Measurements from ENCODE around the gene ZNF366.

The ZNF366 gene

GRCh38 chr5:72474046-72474500, 33.1 kb downstream of the ZNF366 start:
- DNase-seq (ENCODE audit: low read depth): no peak
- no peak for TF ChIP-seq CTCF (IDR thresholded peaks at IDR 0.05; ENCODE audit: control insufficient read depth, insufficient read depth, low read depth, low read length, missing control alignments)
- no peak overlapping the region for H3K4me3 ChIP-seq (ENCODE audit: control insufficient read depth, low read depth, low read length)

GRCh38 chr5:72472666-72473422, 34.4 kb downstream of the ZNF366 start:
- TF ChIP-seq CTCF (IDR thresholded peaks at IDR 0.05; ENCODE audit: control insufficient read depth, insufficient read depth, low read depth, low read length, missing control alignments): no peak
- H3K4me3 ChIP-seq (ENCODE audit: control insufficient read depth, low read depth, low read length): no peak overlapping the region
- DNase-seq (ENCODE audit: low read depth): no peak

- no peak overlapping the region for H3K4me3 ChIP-seq (ENCODE audit: control insufficient read depth, low read depth, low read length)
- no peak for TF ChIP-seq CTCF (IDR thresholded peaks at IDR 0.05; ENCODE audit: control insufficient read depth, insufficient read depth, low read depth, low read length, missing control alignments)
- DNase-seq (ENCODE audit: low read depth): no peak
Measured at GRCh38 chr5:72472031-72472430, 35.2 kb downstream of the ZNF366 start.

GRCh38 chr5:72470826-72471225, 36.4 kb downstream of the ZNF366 start:
- no peak overlapping the region for H3K4me3 ChIP-seq (ENCODE audit: control insufficient read depth, low read depth, low read length)
- peak; percentile 5 for DNase-seq (ENCODE audit: low read depth)
- no peak for TF ChIP-seq CTCF (IDR thresholded peaks at IDR 0.05; ENCODE audit: control insufficient read depth, insufficient read depth, low read depth, low read length, missing control alignments)

GRCh38 chr5:72468606-72469005, 38.6 kb downstream of the ZNF366 start:
- no peak for TF ChIP-seq CTCF (IDR thresholded peaks at IDR 0.05; ENCODE audit: control insufficient read depth, insufficient read depth, low read depth, low read length, missing control alignments)
- no peak for DNase-seq (ENCODE audit: low read depth)
- no peak overlapping the region for H3K4me3 ChIP-seq (ENCODE audit: control insufficient read depth, low read depth, low read length)

- H3K4me3 ChIP-seq (ENCODE audit: control insufficient read depth, low read depth, low read length): no peak overlapping the region
- peak; percentile 59 for DNase-seq (ENCODE audit: low read depth)
- TF ChIP-seq CTCF (IDR thresholded peaks at IDR 0.05; ENCODE audit: control insufficient read depth, insufficient read depth, low read depth, low read length, missing control alignments): no peak
Measured at GRCh38 chr5:72468024-72468423, 39.2 kb downstream of the ZNF366 start.

Data from AG09309 (cell line).